ENCODE results near the gene ASTN1. TPM values are rescaled to one million over a fixed set of nuclear protein-coding genes. Genes with fewer than 3 reads are reported as not detected.

The ASTN1 gene
- total RNA-seq, 1 donor: not detected

DNA sequence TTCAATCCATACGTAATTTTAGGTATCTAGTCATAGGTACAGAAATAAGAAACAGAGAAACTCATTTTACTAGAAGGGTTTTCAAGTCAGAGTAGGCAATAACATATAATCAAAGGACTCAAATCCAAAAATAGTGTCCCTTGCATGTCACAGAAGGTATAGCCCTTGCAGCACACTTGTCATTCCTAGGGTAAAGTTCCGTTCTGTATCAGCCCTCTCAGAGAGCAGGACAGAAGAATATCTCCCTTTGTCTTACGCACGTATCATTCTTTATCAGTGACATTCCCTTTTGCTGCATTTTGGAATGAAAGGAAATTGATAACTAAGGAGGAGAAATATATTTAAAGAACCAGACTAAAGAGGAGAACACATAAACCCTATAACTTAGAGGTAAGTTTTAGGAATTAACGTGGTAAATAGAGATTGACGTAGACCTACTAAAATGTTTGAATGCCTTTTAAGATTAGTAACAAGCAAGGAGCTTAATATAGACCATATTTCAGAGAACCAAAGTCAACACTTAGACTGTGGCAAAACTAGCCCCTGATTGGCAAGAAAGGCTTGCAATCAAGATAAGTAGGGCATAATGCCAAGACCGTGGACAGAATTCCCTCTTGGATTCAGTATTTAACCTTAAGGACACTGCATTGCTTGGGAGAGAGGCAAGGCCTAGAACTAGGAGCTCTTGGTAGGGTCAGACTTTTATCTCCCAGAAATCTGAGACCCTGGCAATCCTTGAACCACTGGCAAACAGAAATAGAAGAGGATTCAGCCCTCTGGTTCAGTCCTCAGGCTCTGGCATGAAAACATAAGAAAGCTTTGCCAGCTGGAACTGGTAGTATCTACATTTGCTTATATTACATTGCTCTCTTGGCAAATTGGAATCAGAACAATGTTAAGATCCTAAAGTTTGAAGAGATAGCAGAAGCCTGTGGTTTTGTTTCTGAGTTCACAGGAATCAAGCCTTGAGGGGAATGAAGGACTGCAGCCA, 232.1 kb downstream of the ASTN1 start:
- no peaks in the 10 kb centered on the region for H3K9me3 ChIP-seq (ENCODE audit: low read depth, low read length)
- no peaks in the 10 kb centered on the region for H3K4me1 ChIP-seq (ENCODE audit: insufficient read depth, low read length)
- H3K4me3 ChIP-seq (ENCODE audit: low read length): no peak overlapping the region
- no peaks in the 10 kb centered on the region for H3K27me3 ChIP-seq (ENCODE audit: insufficient read depth, low read length)

- H3K9me3 ChIP-seq (ENCODE audit: low read depth, low read length): no peaks in the 10 kb centered on the region
- H3K4me3 ChIP-seq (ENCODE audit: low read length): no peak overlapping the region
- H3K4me1 ChIP-seq (ENCODE audit: insufficient read depth, low read length): no peaks in the 10 kb centered on the region
- no peaks in the 10 kb centered on the region for H3K27me3 ChIP-seq (ENCODE audit: insufficient read depth, low read length)
Measured at GRCh38 chr1:176931526-176931925, 233.0 kb downstream of the ASTN1 start.

DNA sequence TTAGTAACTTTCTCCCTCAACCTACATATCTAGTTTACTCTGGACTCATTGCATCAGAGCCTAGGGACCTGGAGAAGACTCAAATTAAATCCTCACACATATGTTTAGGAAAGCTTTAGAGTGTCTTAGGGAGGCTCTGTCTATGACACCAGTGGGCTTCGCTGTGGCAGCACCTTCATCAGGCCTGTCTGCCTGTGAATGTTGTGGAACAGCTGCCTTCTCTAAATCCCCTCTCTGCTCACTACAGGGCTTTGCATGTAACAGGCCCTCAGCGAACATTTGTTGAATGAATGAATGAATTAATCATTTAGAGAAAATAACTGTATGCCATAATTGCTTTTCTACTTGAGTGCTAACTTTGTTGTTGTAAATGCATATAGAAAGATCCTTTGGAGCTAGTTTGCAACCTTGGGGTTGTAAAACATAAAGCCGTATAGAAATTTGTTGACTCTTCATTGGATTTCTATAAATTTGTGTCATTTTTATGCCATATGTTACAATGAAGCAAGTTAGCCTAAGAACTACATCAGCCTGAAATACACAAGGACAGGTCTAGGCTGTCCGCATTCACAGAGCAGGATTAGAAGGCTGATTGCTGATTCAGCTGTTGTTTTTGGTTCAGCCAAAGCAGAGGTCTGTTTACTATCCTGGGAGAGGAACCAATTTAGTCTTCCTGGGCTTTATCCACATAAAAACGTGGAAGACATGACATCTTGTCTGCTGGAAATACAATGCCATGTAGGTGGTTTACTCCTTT, 238.0 kb downstream of the ASTN1 start:
- no peak overlapping the region for H3K4me3 ChIP-seq (ENCODE audit: low read length)
- no peaks in the 10 kb centered on the region for H3K27me3 ChIP-seq (ENCODE audit: insufficient read depth, low read length)
- H3K4me1 ChIP-seq (ENCODE audit: insufficient read depth, low read length): no peaks in the 10 kb centered on the region
- H3K9me3 ChIP-seq (ENCODE audit: low read depth, low read length): no peaks in the 10 kb centered on the region

DNA sequence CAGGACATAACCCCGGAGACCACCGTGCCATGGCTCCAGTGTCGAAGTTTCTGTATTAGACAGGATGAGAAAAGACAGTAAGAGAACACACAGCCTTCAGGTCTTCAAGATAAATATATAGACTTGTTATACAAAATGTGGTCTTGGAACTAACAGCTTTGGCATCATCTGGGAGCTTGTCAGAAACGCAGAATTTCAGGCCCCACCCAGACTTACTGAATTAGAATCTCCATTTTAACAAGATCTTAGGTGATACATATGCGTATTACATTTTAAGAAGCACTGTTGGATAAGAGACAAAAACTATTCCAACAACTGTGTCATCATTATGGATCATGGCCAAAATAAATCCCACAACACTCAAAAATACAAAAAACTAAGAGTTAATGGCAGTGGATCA, 239.3 kb downstream of the ASTN1 start:
- Histone ChIP-seq H3K9me3 (ENCODE audit: low read depth, low read length) (no peaks in the 10 kb centered on the region), H3K4me3 (ENCODE audit: low read length) (no peak overlapping the region), H3K27me3 (ENCODE audit: insufficient read depth, low read length) (no peaks in the 10 kb centered on the region), H3K4me1 (ENCODE audit: insufficient read depth, low read length) (no peaks in the 10 kb centered on the region)

- Histone ChIP-seq H3K27me3 (ENCODE audit: insufficient read depth, low read length) (no peaks in the 10 kb centered on the region), H3K9me3 (ENCODE audit: low read depth, low read length) (no peaks in the 10 kb centered on the region), H3K4me1 (ENCODE audit: insufficient read depth, low read length) (no peaks in the 10 kb centered on the region), H3K4me3 (ENCODE audit: low read length) (no peak overlapping the region)
Measured at GRCh38 chr1:176923283-176923682, 241.2 kb downstream of the ASTN1 start.

DNA sequence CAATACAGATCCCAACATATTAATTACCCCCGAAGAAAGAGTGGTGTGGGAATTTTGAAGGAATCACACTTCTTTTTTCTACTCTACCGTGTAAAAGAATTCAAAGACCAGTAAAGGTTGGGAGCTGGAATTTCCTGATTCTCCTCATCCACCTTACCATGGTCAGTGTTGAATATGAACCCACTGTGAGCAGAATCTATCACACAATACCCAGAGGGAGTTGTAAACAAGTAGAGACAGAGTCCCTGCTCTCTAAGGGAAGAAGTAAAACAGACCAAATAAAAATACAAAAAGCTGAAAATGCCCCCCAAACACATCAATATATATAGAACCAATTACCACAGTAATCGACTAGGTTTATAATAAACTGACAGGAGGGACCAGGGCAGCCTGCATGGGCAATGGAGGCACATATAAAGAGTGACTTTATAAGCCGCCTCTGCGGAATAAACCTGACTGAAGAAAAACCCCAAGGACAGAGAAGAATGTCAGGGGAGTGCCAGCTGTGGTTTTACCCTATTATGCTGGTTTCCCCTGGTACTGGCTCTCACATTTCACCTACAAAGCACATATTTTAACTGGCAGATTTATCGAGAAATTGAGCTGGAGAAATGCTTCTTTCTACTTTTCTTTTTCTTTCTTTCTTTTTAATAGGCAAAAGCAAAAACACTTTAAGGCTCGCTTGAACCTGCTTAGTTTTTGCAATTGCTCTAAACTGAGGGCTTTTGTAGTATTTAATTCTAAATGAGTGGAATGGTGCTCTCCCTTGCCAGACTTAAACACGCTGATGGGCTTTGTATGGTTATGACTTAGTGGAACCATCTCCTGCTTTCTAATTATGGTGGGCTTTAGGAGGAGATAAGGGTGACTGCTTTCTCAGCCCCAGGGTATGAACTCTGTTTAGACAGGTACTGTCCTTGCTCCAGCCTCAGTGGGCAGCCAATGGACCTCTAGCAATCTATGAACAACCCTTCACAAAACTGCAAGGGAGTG, 244.8 kb downstream of the ASTN1 start:
- Histone ChIP-seq H3K27me3 (ENCODE audit: insufficient read depth, low read length) (no peaks in the 10 kb centered on the region), H3K4me1 (ENCODE audit: insufficient read depth, low read length) (no peaks in the 10 kb centered on the region), H3K9me3 (ENCODE audit: low read depth, low read length) (no peaks in the 10 kb centered on the region), H3K4me3 (ENCODE audit: low read length) (no peak overlapping the region)

DNA sequence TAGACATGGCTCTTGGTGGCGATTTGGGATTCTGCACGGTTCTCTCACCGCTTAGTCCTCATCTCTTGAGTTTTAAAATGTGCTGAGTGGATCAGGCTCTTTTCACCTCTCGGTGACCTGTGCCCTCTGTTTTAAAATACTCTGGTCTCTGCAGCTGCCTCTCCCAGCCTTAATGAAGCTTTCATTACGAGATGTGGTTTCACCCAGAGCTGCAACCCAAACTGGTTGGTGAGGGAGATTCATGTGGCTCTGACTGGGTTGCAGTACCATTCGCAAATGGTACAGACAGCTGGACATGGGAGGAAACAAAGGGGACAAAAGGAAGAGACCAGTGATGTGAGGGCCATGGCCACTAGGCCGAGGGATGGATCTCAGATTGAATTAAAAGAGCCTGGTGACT, 258.9 kb downstream of the ASTN1 start:
- no peaks in the 10 kb centered on the region for H3K27me3 ChIP-seq (ENCODE audit: insufficient read depth, low read length)
- no peaks in the 10 kb centered on the region for H3K9me3 ChIP-seq (ENCODE audit: low read depth, low read length)
- H3K4me3 ChIP-seq (ENCODE audit: low read length): no peak overlapping the region
- no peaks in the 10 kb centered on the region for H3K4me1 ChIP-seq (ENCODE audit: insufficient read depth, low read length)

GRCh38 chr1:176904057-176904751, 260.3 kb downstream of the ASTN1 start:
- Histone ChIP-seq H3K4me3 (ENCODE audit: low read length) (no peak overlapping the region), H3K9me3 (ENCODE audit: low read depth, low read length) (no peaks in the 10 kb centered on the region), H3K27me3 (ENCODE audit: insufficient read depth, low read length) (no peaks in the 10 kb centered on the region), H3K4me1 (ENCODE audit: insufficient read depth, low read length) (no peaks in the 10 kb centered on the region)

GRCh38 chr1:176903474-176903873, 261.0 kb downstream of the ASTN1 start:
- Histone ChIP-seq H3K9me3 (ENCODE audit: low read depth, low read length) (no peaks in the 10 kb centered on the region), H3K4me3 (ENCODE audit: low read length) (no peak overlapping the region), H3K27me3 (ENCODE audit: insufficient read depth, low read length) (no peaks in the 10 kb centered on the region), H3K4me1 (ENCODE audit: insufficient read depth, low read length) (no peaks in the 10 kb centered on the region)

- Histone ChIP-seq H3K4me3 (ENCODE audit: low read length) (no peak overlapping the region), H3K9me3 (ENCODE audit: low read depth, low read length) (no peaks in the 10 kb centered on the region), H3K27me3 (ENCODE audit: insufficient read depth, low read length) (no peaks in the 10 kb centered on the region), H3K4me1 (ENCODE audit: insufficient read depth, low read length) (no peaks in the 10 kb centered on the region)
Measured at GRCh38 chr1:176899321-176899720, 265.2 kb downstream of the ASTN1 start.

DNA sequence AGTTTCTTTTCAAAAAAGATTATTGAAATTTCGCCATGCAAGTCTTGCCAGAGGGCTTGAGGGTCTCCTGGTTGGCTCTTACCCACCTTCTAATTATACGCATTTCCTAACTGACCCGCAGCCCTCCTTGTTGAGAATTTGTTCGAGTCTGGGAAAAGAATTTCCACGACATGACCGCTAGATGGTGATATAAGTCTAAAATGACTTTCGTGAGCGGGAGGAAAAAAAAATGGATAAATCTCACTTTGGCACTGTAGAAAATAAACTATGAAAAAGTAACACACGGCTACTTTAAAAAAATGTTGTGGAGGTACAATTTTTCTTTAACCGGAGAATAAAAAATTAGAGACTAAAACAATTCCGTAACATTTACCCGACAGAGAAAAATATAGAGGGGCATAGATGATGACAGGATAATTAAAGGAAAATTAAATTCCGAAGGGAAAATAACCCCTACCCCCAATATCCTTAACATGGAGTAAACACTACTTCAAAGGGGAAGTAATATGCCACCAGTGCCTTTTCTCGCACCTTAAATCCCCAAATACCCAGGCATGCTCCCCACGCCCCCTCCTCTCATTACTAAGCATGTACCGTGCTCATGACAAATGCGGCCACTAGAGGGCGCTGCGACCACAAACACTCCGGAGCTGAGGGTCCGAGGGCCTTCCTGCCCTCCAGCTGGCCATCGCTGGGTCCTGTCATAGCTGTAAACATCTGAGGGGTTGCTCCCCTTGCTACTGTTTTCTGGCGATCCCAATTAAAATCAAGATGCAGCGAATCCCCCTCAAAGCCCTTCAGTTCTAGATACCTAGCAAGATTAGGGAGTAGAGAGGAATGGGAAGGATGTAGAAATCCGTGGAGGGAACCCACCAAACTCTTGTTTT, 266.9 kb downstream of the ASTN1 start:
- no peaks in the 10 kb centered on the region for H3K27me3 ChIP-seq (ENCODE audit: insufficient read depth, low read length)
- H3K4me3 ChIP-seq (ENCODE audit: low read length): no peak overlapping the region
- H3K9me3 ChIP-seq (ENCODE audit: low read depth, low read length): no peaks in the 10 kb centered on the region
- no peaks in the 10 kb centered on the region for H3K4me1 ChIP-seq (ENCODE audit: insufficient read depth, low read length)

DNA sequence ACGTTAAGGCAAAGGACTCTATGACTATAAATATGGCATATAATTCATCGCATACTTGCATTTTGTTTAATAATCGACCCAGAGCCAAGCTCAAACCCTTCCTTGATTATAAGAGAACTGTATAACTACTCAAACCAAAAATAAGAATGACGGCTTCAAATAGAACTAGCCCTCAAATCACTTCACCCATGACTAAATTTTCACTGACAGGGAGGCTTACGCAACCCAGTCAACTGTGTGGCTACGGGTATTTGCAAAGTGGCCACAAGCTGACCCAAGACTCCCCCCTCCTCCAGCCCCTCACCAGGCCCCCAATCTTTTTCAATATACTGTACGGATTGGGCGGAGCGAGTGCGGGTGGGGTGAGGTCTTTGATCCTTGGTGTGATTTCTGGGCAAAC, 268.3 kb downstream of the ASTN1 start:
- Histone ChIP-seq H3K4me3 (ENCODE audit: low read length) (no peak overlapping the region), H3K27me3 (ENCODE audit: insufficient read depth, low read length) (no peaks in the 10 kb centered on the region), H3K9me3 (ENCODE audit: low read depth, low read length) (no peaks in the 10 kb centered on the region), H3K4me1 (ENCODE audit: insufficient read depth, low read length) (no peaks in the 10 kb centered on the region)

DNA sequence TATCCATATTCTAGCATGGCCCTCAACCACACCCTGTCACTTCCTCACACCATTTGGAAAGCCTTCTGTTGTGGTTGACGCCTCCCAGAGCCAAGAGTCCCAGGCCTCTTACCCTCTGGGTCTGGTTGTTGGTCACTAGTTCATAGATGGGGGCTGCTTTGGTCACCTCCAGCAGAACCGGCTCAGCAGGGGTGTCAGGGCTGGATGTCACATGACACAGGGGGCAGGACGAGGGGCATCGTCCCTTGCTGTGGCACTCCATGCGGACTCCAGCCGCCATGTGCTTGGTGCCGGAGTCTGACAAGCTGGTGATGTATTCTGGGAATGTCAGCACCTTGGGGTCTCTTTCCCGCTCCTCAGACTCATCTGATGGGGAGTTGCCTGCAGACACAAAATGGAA, 270.1 kb downstream of the ASTN1 start:
- no peaks in the 10 kb centered on the region for H3K4me1 ChIP-seq (ENCODE audit: insufficient read depth, low read length)
- H3K9me3 ChIP-seq (ENCODE audit: low read depth, low read length): no peaks in the 10 kb centered on the region
- H3K27me3 ChIP-seq (ENCODE audit: insufficient read depth, low read length): no peaks in the 10 kb centered on the region
- no peak overlapping the region for H3K4me3 ChIP-seq (ENCODE audit: low read length)
